Pericardium fibroblast (primary cell): Measurements from ENCODE around the gene USP40. TPM values are rescaled to one million over a fixed set of nuclear protein-coding genes. Genes with fewer than 3 reads are reported as not detected.

Source experiments
- total RNA-seq: library from RNA; depleted of rRNA; stranded (reverse); fragments of >200 nt; gene quantifications from 2 replicates; pipeline ENCODE4 v1.2.3, GENCODE V29; 2015

Gene USP40
- total RNA-seq: 17.5 and 25.1 TPM in 2 replicates

DNA sequence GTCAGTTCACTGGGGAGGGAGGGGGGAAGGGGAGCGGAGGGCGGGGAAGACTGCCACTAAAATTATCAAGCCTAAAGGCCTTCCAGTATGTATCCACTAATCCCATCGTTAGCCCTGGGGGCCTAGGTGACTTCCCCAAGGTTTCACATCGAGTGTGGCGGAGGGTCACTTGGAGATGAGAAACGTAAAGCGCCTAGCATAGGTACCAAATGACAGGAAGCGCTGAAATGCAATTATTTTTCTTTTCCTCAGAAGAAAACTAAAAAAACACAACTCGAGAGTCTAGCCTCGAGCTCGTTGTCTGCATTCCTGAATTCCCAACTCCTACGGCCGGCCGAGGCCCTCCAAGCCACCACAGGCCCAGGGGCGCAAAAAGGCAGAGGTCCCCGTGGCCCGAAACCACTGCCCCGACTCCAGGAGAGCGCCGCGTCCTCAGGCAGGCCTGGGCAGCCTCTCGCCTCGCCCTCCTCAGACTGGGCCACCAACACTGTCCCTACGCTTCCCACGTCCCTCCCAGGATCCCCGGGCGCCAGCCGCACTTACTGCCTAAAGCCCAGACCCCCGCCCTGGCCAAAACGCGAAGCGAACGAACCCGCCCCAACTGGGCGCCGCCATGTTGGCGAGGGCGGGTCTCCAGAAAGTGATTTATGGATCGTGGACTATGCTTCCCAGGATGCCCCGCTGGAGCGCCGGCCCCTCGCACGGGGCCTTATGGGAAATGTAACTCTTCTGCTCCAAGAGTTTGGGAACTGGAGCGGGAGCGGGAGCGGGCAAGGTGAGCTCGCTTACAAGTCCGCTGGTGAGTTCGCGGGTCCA lies at the start of gene USP40:
TSS of gene USP40 (minus strand) at position 642 of the 816 bp plus-strand sequence. CDS start 1,228 bp downstream, outside the sequence.

Other genes starting within 250 kb of the USP40 start
- gene DGKD, start 212.3 kb downstream of the USP40 start, total RNA-seq: 6.7 and 8.2 TPM in 2 replicates
- gene UGT1A8, start 50.9 kb upstream of the USP40 start, total RNA-seq: not detected in 2 replicates
- gene UGT1A10, start 69.7 kb upstream of the USP40 start, total RNA-seq: not detected in 2 replicates
- gene UGT1A9, start 105.1 kb upstream of the USP40 start, total RNA-seq: not detected in 2 replicates
- not detected in 2 replicates for gene UGT1A7, start 115.1 kb upstream of the USP40 start, total RNA-seq
- not detected in 2 replicates for gene UGT1A6, start 126.1 kb upstream of the USP40 start, total RNA-seq
- not detected in 2 replicates for gene UGT1A5, start 146.1 kb upstream of the USP40 start, total RNA-seq
- gene UGT1A4, start 152.0 kb upstream of the USP40 start, total RNA-seq: not detected in 2 replicates
- not detected in 2 replicates for gene UGT1A3, start 162.3 kb upstream of the USP40 start, total RNA-seq
- not detected in 2 replicates for gene UGT1A1, start 193.5 kb upstream of the USP40 start, total RNA-seq
- not detected in 2 replicates for gene MROH2A, start 211.5 kb upstream of the USP40 start, total RNA-seq